Panc1 (cell line): ENCODE results near the gene FADD. TPM values are rescaled to one million over a fixed set of nuclear protein-coding genes. Genes with fewer than 3 reads are reported as not detected.
"Not testable (repeated sequence)": the region's sequence is repeated elsewhere in the genome, so short reads cannot be mapped to it uniquely, and the experiment has no call there.

Source experiments
- ATAC-seq: fragments of 200-7000 bp; cut with Tn5 transposase; 2 replicates; pipeline ENCODE4 v1.9.1; 2020; ENCODE audit warnings: mild to moderate bottlenecking, moderate library complexity
- BruUV-seq: library from RNA; stranded (reverse); fragments of 400-500 nt; replicated peaks from 2 replicates; lab custom pipeline; 2021; lab: Mats Ljungman, UMichigan
- CTCF ChIA-PET: fragments of 300-600 bp; sonication (Branson Sonifier 250); formaldehyde crosslinking; loops from one replicate; lab custom pipeline; 2022; ENCODE audit warnings: antibody characterized with exemption; lab: Charles Lee
- POLR2A ChIA-PET: fragments of 300-600 bp; sonication (Branson Sonifier 250); formaldehyde crosslinking; loops from one replicate; lab custom pipeline; 2022; ENCODE audit warnings: antibody characterized with exemption; lab: Charles Lee
- DNase-seq: peaks from one replicate; pipeline ENCODE4 v3.0.0-alpha.2; 2010; ENCODE audit warnings: low read depth, low spot score
- H3K27ac ChIP-seq: 2 replicates; pipeline ENCODE4 v1.5.1; 2011; ENCODE audit warnings: mild to moderate bottlenecking, low read length, inconsistent platforms
- H3K27me3 ChIP-seq: fragments of 200-500 bp; sonication (Bioruptor generic); 2 replicates; pipeline ENCODE4 v1.6.0; 2014; ENCODE audit warnings: low read length, inconsistent platforms; ENCODE audit not compliant: control insufficient read depth, insufficient read depth
- H3K36me3 ChIP-seq: fragments of 200-500 bp; sonication (Bioruptor generic); 2 replicates; pipeline ENCODE4 v1.5.1; 2014; ENCODE audit warnings: inconsistent platforms, mild to moderate bottlenecking, low read length, moderate library complexity; ENCODE audit not compliant: control insufficient read depth, insufficient read depth
- H3K4me1 ChIP-seq: 2 replicates; pipeline ENCODE4 v1.5.1; 2011; ENCODE audit warnings: inconsistent platforms, mild to moderate bottlenecking, low read length, moderate library complexity; ENCODE audit not compliant: control insufficient read depth, insufficient read depth
- H3K4me3 ChIP-seq, 2 experiments: 2 replicates each; pipeline ENCODE4 v1.5.1; 2011 to 2012; ENCODE audit warnings: low read depth in 2 of 2, low read length in 2 of 2, mild to moderate bottlenecking in 2 of 2, inconsistent platforms in 1 of 2, moderate library complexity in 1 of 2
- H3K9me3 ChIP-seq: fragments of 200-500 bp; sonication (Bioruptor generic); 2 replicates; pipeline ENCODE4 v1.5.1; 2014; ENCODE audit warnings: low read depth, mild to moderate bottlenecking, inconsistent platforms, low read length, moderate library complexity; ENCODE audit not compliant: control insufficient read depth, insufficient read depth
- CTCF ChIP-seq: fragments of 450-650 bp; IDR thresholded peaks from 2 replicates; pipeline ENCODE4 v1.5.1; 2017; ENCODE audit warnings: mild to moderate bottlenecking
- POLR2AphosphoS5 ChIP-seq: IDR thresholded peaks from 2 replicates; pipeline ENCODE4 v1.6.1; 2012; ENCODE audit warnings: mild to moderate bottlenecking, low read depth, low read length, moderate library complexity
- REST ChIP-seq, 2 experiments: IDR thresholded peaks; 2 replicates each; pipeline ENCODE4 v1.6.1; 2011 to 2012; ENCODE audit warnings: low read depth in 2 of 2, control low read depth in 1 of 2, low read length in 1 of 2, mild to moderate bottlenecking in 1 of 2, moderate library complexity in 1 of 2; ENCODE audit not compliant: insufficient read depth in 1 of 2
- SIN3A ChIP-seq: IDR thresholded peaks from 2 replicates; pipeline ENCODE4 v1.6.1; 2012; ENCODE audit warnings: low read depth, mild to moderate bottlenecking, low read length, moderate library complexity, borderline replicate concordance; ENCODE audit not compliant: insufficient read depth
- TCF7L2 ChIP-seq: IDR thresholded peaks from 2 replicates; pipeline ENCODE4 v1.6.1; 2011; ENCODE audit warnings: mild to moderate bottlenecking, low read depth, low read length, inconsistent platforms
- in situ Hi-C: cut with HindIII; loops from 2 replicates; pipeline ENCODE4 v1.10.0; 2016; ENCODE audit warnings: low sequenced_read_pairs, low pct_unique_long_range_greater_than_20kb
- intact Hi-C: fragments of 100-400 bp; cut with micrococcal nuclease; formaldehyde crosslinking; loops from one replicate; pipeline ENCODE4 v1.10.0; 2022; ENCODE audit not compliant: unreplicated experiment
- total RNA-seq: library from RNA; stranded (reverse); gene quantifications from one replicate; pipeline ENCODE4 v1.2.1, GENCODE V29; 2021; ENCODE audit not compliant: unreplicated experiment

The FADD gene
- total RNA-seq, 1 experiment from 2014 or later = 47.3 TPM

- in situ Hi-C loops (no loop called here), intact Hi-C loops (no loop called here)
- no peak for DNase-seq
- Histone ChIP-seq H3K4me3 (no peak overlapping the region), H3K27ac (no peak overlapping the region), H3K9me3 (no peaks in the 10 kb centered on the region), H3K36me3 (peaks cover 3% of the 10 kb centered on the region; the same call in 1 of the 2 replicates), H3K4me1 (peaks cover 9% of the 10 kb centered on the region), H3K27me3 (no peaks in the 10 kb centered on the region)
- no peak for TF ChIP-seq POLR2AphosphoS5
- no peak for TF ChIP-seq REST (IDR thresholded peaks at IDR 0.05; ENCODE audit: insufficient read depth in 1 of 2, low read depth in 2 of 2, low read length in 1 of 2)
- no peak for TF ChIP-seq SIN3A
- TF ChIP-seq TCF7L2 = no peak
- TF ChIP-seq CTCF = no peak
- ChIA-PET CTCF (no interaction called here), POLR2A (no interaction called here)
- no peak for ATAC-seq
- no TSS peak for BruUV-seq
Observed at GRCh38 chr11:70210530-70210929, 7.4 kb downstream of the FADD start.

GRCh38 chr11:70212227-70212811 lies 9.2 kb downstream of the FADD start:
- no peaks in the 10 kb centered on the region for H3K27me3 ChIP-seq
- in situ Hi-C loops = no loop called here
- DNase-seq = no peak
- H3K36me3 ChIP-seq = no peaks in the 10 kb centered on the region
- peaks cover 8% of the 10 kb centered on the region; the same call in 1 of the 2 replicates for H3K4me1 ChIP-seq
- ATAC-seq = peak; percentile 67
- ChIA-PET CTCF (interaction anchor here (0.6 kb wide), 1 partner anchor 447 kb away, joined by 4 read pairs; no protein-coding TSS in a partner anchor), POLR2A (interaction anchor here (0.5 kb wide), 1 partner anchor 59 kb away, joined by 7 read pairs; no protein-coding TSS in a partner anchor)
- peak overlapping the region; percentile 20 to 29 for H3K4me3 ChIP-seq
- intact Hi-C loops = no loop called here
- H3K9me3 ChIP-seq = no peaks in the 10 kb centered on the region
- peak overlapping the region; percentile 52 for H3K27ac ChIP-seq
- TF ChIP-seq CTCF (no peak), REST (IDR thresholded peaks at IDR 0.05; ENCODE audit: insufficient read depth in 1 of 2, low read depth in 2 of 2, low read length in 1 of 2) (no peak), TCF7L2 (peak; percentile 81), POLR2AphosphoS5 (no peak), SIN3A (no peak)
- no TSS peak for BruUV-seq

DNA sequence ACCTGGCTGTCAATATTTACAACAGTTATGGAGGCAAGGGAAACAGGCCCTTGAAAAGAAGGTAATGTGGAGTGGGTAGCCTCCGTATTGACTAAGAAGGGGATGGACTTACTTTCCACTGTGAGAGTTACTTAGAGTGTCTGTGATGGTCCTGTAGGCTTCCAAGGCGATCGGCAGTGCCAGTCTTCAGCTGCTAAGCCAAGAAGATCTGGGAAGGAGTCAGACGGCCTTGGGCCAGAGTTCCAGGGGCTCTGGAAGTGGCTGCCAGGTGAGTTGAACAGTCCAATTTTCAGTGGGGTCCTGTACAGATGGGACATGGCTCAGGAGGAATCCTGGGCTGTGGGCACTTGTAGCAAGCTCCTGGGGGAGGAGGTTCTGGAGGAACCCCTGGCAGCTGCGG lies 14.3 kb downstream of the FADD start:
- H3K4me3 ChIP-seq, ATAC-seq, H3K4me1 ChIP-seq, H3K36me3 ChIP-seq, H3K9me3 ChIP-seq, H3K27me3 ChIP-seq, CTCF ChIA-PET, BruUV-seq, DNase-seq, in situ Hi-C loops, intact Hi-C loops, H3K27ac ChIP-seq: not testable (repeated sequence)
- POLR2A ChIA-PET = interaction anchor here (0.6 kb wide), 1 partner anchor 44 kb away, joined by 3 read pairs; no protein-coding TSS in a partner anchor
